ENCODE results near the gene IMPDH2.
A peak's percentile ranks its signal among the peaks of the same experiment; 100 is the strongest.

IMPDH2 gene

DNA sequence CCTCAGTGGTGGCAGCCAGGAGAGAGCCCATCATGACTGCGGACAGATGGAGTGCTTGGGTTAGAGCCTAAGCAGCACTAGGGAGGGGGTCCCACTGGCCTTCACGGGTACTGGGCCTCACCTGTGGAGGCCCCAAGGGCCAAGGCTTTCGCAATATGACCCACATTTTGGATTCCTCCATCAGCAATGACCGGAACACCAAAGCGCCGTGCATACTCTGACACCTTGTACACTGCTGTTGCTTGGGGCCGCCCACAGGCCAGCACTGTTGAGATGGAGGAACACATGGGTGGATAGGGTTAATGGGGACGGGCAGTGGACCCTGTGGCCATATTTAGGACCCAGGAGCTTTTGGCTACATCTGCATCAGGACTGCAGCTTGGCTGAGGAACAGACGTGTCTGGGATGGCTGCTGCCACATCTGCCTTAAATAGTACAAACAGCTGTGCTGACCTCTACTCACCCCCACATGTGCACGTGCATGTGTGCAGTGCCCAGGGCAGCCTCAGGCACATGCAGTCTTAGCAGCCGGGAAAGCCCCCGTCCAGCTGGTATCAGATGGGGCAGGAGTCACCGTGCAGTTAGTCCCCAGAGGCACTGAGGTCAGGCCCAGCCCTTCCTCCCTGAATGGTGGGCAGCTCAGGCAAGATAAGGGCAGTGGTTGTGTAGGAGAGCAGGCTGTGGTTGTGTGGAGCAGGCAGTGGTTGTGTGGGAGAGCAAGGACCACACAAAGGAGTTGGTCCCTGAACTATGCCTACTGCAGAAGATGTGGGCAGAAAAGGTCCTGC lies 4.0 kb downstream of the IMPDH2 start:
- Histone ChIP-seq H3K14ac (ENCODE audit: low read length) (no peak overlapping the region), H3K4me2 (ENCODE audit: insufficient read depth, low read length, poor library complexity, severe bottlenecking) (no peak overlapping the region), H3K23ac (ENCODE audit: low read depth, low read length, poor library complexity) (no peak overlapping the region), H2BK5ac (ENCODE audit: low read length) (no peak overlapping the region), H3K27me3 (ENCODE audit: control insufficient read depth in 3 of 3, insufficient read depth in 3 of 3, low read depth in 1 of 3, low read length in 3 of 3) (no peaks in the 10 kb centered on the region), H3K9me3 (replicated peaks in 1 of 2; ENCODE audit: control insufficient read depth in 2 of 2, insufficient read depth in 1 of 2, low read depth in 1 of 2, low read length in 2 of 2) (no peaks in the 10 kb centered on the region), H4K8ac (ENCODE audit: low read depth, low read length) (no peak overlapping the region), H3K36me3 (replicated peaks in 1 of 2; ENCODE audit: control insufficient read depth in 2 of 2, insufficient read depth in 2 of 2, low read length in 2 of 2) (peaks cover 41 to 72% of the 10 kb centered on the region in 2 donors), H3K4me3 (ENCODE audit: low read length in 2 of 2) (no peak overlapping the region), H3K79me1 (ENCODE audit: low read depth, low read length) (peaks cover 19% of the 10 kb centered on the region), H3K4me1 (ENCODE audit: control insufficient read depth in 2 of 2, insufficient read depth in 1 of 2, low read depth in 1 of 2, low read length in 2 of 2) (peaks cover 16 to 22% of the 10 kb centered on the region in 2 donors), H3K9ac (ENCODE audit: low read depth, low read length, poor library complexity) (peak overlapping the region; percentile 17), H2BK12ac (ENCODE audit: low read length) (no peak overlapping the region), H4K91ac (ENCODE audit: low read depth, low read length, poor library complexity) (no peak overlapping the region), H2AFZ (ENCODE audit: low read length) (no peak overlapping the region), H2BK15ac (ENCODE audit: low read length) (no peak overlapping the region), H3K4ac (ENCODE audit: low read length) (no peak overlapping the region), H2AK5ac (ENCODE audit: low read depth, low read length) (no peak overlapping the region), H3K18ac (ENCODE audit: low read length) (no peak overlapping the region), H2BK120ac (ENCODE audit: low read depth, low read length) (no peak overlapping the region), H3K27ac (replicated peaks; ENCODE audit: low read length) (no peak overlapping the region)
- no peak for DNase-seq (ENCODE audit: low spot score)
- WGBS, 2 donors (ENCODE audit: extremely low coverage in 2 of 2, insufficient read length in 2 of 2, insufficient replicate concordance in 1 of 2): no CpG with 5 or more reads among the region's 13 CpGs

DNA sequence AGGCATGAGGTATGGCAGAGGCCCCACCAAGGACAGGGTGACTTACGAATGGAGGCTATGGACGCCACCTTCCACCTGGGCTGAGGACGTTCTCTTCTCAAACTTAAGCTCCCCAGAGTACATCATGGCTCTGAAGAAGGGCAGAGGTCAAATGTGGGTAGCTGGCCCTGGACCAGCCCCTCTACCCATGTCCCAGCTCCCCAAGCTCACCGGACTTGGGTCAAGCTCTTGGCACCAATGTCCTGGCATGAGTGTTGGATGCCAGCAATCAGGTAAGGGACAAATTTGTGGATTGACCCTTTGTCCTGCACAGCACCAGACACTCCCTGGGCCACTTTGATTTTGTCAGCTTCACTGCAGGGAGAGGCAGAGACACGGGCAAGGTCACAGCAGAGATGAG lies 4.7 kb downstream of the IMPDH2 start:
- H2BK12ac ChIP-seq (ENCODE audit: low read length): no peak overlapping the region
- H4K8ac ChIP-seq (ENCODE audit: low read depth, low read length): no peak overlapping the region
- H3K9ac ChIP-seq (ENCODE audit: low read depth, low read length, poor library complexity): no peak overlapping the region
- no peak overlapping the region for H3K4ac ChIP-seq (ENCODE audit: low read length)
- no peak overlapping the region for H3K27ac ChIP-seq (replicated peaks; ENCODE audit: low read length)
- H3K4me3 ChIP-seq (ENCODE audit: low read length in 2 of 2): no peak overlapping the region
- H2BK15ac ChIP-seq (ENCODE audit: low read length): no peak overlapping the region
- no peaks in the 10 kb centered on the region for H3K27me3 ChIP-seq (ENCODE audit: control insufficient read depth in 3 of 3, insufficient read depth in 3 of 3, low read depth in 1 of 3, low read length in 3 of 3)
- H3K4me1 ChIP-seq (ENCODE audit: control insufficient read depth in 2 of 2, insufficient read depth in 1 of 2, low read depth in 1 of 2, low read length in 2 of 2): peaks cover 22 to 25% of the 10 kb centered on the region in 2 donors
- no peak overlapping the region for H2BK120ac ChIP-seq (ENCODE audit: low read depth, low read length)
- H4K91ac ChIP-seq (ENCODE audit: low read depth, low read length, poor library complexity): no peak overlapping the region
- DNase-seq (ENCODE audit: low spot score): no peak
- no peak overlapping the region for H3K4me2 ChIP-seq (ENCODE audit: insufficient read depth, low read length, poor library complexity, severe bottlenecking)
- no peaks in the 10 kb centered on the region for H3K9me3 ChIP-seq (replicated peaks in 1 of 2; ENCODE audit: control insufficient read depth in 2 of 2, insufficient read depth in 1 of 2, low read depth in 1 of 2, low read length in 2 of 2)
- H2AFZ ChIP-seq (ENCODE audit: low read length): no peak overlapping the region
- peaks cover 41 to 64% of the 10 kb centered on the region in 2 donors for H3K36me3 ChIP-seq (replicated peaks in 1 of 2; ENCODE audit: control insufficient read depth in 2 of 2, insufficient read depth in 2 of 2, low read length in 2 of 2)
- H2BK5ac ChIP-seq (ENCODE audit: low read length): no peak overlapping the region
- no peak overlapping the region for H3K23ac ChIP-seq (ENCODE audit: low read depth, low read length, poor library complexity)
- H3K14ac ChIP-seq (ENCODE audit: low read length): no peak overlapping the region
- no peak overlapping the region for H2AK5ac ChIP-seq (ENCODE audit: low read depth, low read length)
- no peak overlapping the region for H3K18ac ChIP-seq (ENCODE audit: low read length)
- H3K79me1 ChIP-seq (ENCODE audit: low read depth, low read length): peaks cover 22% of the 10 kb centered on the region
- WGBS, 2 donors (ENCODE audit: extremely low coverage in 2 of 2, insufficient read length in 2 of 2, insufficient replicate concordance in 1 of 2): no CpG with 5 or more reads among the region's 5 CpGs

DNA sequence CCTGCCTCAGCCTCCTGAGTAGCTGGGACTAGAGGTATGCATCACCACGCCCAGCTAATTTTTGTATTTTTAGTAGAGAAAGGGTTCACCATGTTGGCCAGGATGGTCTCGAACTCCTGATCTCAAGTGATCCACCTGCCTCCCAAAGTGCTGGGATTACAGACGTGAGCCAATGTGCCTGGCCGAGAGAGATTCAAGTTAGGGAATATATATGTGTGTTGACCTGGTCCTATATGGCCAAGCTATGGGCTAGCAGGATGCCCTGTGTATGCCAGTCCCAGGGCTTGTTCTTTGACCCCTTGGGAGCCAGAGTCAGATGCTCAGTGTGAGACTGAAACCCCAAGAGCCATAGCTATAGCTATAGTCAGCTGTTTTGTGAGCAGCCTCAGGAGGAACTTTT lies 5.4 kb downstream of the IMPDH2 start:
- peaks cover 21% of the 10 kb centered on the region in 2 donors for H3K4me1 ChIP-seq (ENCODE audit: control insufficient read depth in 2 of 2, insufficient read depth in 1 of 2, low read depth in 1 of 2, low read length in 2 of 2)
- H2AK5ac ChIP-seq (ENCODE audit: low read depth, low read length): no peak overlapping the region
- no peak overlapping the region for H3K4me2 ChIP-seq (ENCODE audit: insufficient read depth, low read length, poor library complexity, severe bottlenecking)
- no peak overlapping the region for H3K18ac ChIP-seq (ENCODE audit: low read length)
- no peak overlapping the region for H2BK5ac ChIP-seq (ENCODE audit: low read length)
- peaks cover 41 to 63% of the 10 kb centered on the region in 2 donors for H3K36me3 ChIP-seq (replicated peaks in 1 of 2; ENCODE audit: control insufficient read depth in 2 of 2, insufficient read depth in 2 of 2, low read length in 2 of 2)
- no peak overlapping the region for H2AFZ ChIP-seq (ENCODE audit: low read length)
- H4K91ac ChIP-seq (ENCODE audit: low read depth, low read length, poor library complexity): no peak overlapping the region
- peaks cover 20% of the 10 kb centered on the region for H3K79me1 ChIP-seq (ENCODE audit: low read depth, low read length)
- no CpG with 5 or more reads among the region's 4 CpGs for WGBS, 2 donors (ENCODE audit: extremely low coverage in 2 of 2, insufficient read length in 2 of 2, insufficient replicate concordance in 1 of 2)
- no peak overlapping the region for H3K4me3 ChIP-seq (ENCODE audit: low read length in 2 of 2)
- H3K14ac ChIP-seq (ENCODE audit: low read length): no peak overlapping the region
- H3K23ac ChIP-seq (ENCODE audit: low read depth, low read length, poor library complexity): no peak overlapping the region
- H3K27me3 ChIP-seq (ENCODE audit: control insufficient read depth in 3 of 3, insufficient read depth in 3 of 3, low read depth in 1 of 3, low read length in 3 of 3): no peaks in the 10 kb centered on the region
- no peaks in the 10 kb centered on the region for H3K9me3 ChIP-seq (replicated peaks in 1 of 2; ENCODE audit: control insufficient read depth in 2 of 2, insufficient read depth in 1 of 2, low read depth in 1 of 2, low read length in 2 of 2)
- no peak overlapping the region for H3K27ac ChIP-seq (replicated peaks; ENCODE audit: low read length)
- no peak for DNase-seq (ENCODE audit: low spot score)
- no peak overlapping the region for H3K4ac ChIP-seq (ENCODE audit: low read length)
- H2BK15ac ChIP-seq (ENCODE audit: low read length): no peak overlapping the region
- no peak overlapping the region for H4K8ac ChIP-seq (ENCODE audit: low read depth, low read length)
- H2BK120ac ChIP-seq (ENCODE audit: low read depth, low read length): no peak overlapping the region
- no peak overlapping the region for H3K9ac ChIP-seq (ENCODE audit: low read depth, low read length, poor library complexity)
- H2BK12ac ChIP-seq (ENCODE audit: low read length): no peak overlapping the region

DNA sequence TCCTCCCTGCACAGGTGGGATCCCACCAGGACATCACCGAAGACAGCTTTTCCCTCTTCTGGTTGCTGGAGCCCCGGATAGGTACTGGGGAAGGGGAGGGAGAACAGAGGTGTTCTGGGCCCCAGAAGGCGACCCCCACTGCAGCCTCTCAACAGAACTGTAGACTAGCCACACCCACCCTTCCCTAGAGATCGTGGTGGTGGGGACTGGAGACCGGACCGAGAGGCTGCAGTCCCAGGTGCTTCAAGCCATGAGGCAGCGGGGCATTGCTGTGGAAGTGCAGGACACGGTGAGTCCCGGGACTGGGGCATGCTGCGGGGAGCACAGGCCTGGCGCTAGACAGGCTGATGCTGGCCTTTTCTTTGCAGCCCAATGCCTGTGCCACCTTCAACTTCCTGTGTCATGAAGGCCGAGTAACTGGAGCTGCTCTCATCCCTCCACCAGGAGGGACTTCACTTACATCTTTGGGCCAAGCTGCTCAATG lies 6.5 kb downstream of the IMPDH2 start:
- no CpG with 5 or more reads among the region's 12 CpGs for WGBS, 2 donors (ENCODE audit: extremely low coverage in 2 of 2, insufficient read length in 2 of 2, insufficient replicate concordance in 1 of 2)
- H2BK120ac ChIP-seq (ENCODE audit: low read depth, low read length): peak overlapping the region; percentile 6
- H3K4me2 ChIP-seq (ENCODE audit: insufficient read depth, low read length, poor library complexity, severe bottlenecking): peak overlapping the region; percentile 96
- no peak overlapping the region for H3K4ac ChIP-seq (ENCODE audit: low read length)
- H4K91ac ChIP-seq (ENCODE audit: low read depth, low read length, poor library complexity): no peak overlapping the region
- H3K27me3 ChIP-seq (ENCODE audit: control insufficient read depth in 3 of 3, insufficient read depth in 3 of 3, low read depth in 1 of 3, low read length in 3 of 3): no peaks in the 10 kb centered on the region
- H4K8ac ChIP-seq (ENCODE audit: low read depth, low read length): no peak overlapping the region
- H3K4me1 ChIP-seq (ENCODE audit: control insufficient read depth in 2 of 2, insufficient read depth in 1 of 2, low read depth in 1 of 2, low read length in 2 of 2): peaks cover 16 to 18% of the 10 kb centered on the region in 2 donors
- peaks cover 39 to 53% of the 10 kb centered on the region in 2 donors for H3K36me3 ChIP-seq (replicated peaks in 1 of 2; ENCODE audit: control insufficient read depth in 2 of 2, insufficient read depth in 2 of 2, low read length in 2 of 2)
- no peaks in the 10 kb centered on the region for H3K9me3 ChIP-seq (replicated peaks in 1 of 2; ENCODE audit: control insufficient read depth in 2 of 2, insufficient read depth in 1 of 2, low read depth in 1 of 2, low read length in 2 of 2)
- no peak overlapping the region for H2BK15ac ChIP-seq (ENCODE audit: low read length)
- DNase-seq (ENCODE audit: low spot score): no peak
- H2BK12ac ChIP-seq (ENCODE audit: low read length): no peak overlapping the region
- peak overlapping the region; percentile 86 for H3K14ac ChIP-seq (ENCODE audit: low read length)
- H3K27ac ChIP-seq (replicated peaks; ENCODE audit: low read length): no peak overlapping the region
- peak overlapping the region; percentile 98 for H2AK5ac ChIP-seq (ENCODE audit: low read depth, low read length)
- peak overlapping the region; percentile 100 for H3K9ac ChIP-seq (ENCODE audit: low read depth, low read length, poor library complexity)
- peak overlapping the region; percentile 99 for H3K23ac ChIP-seq (ENCODE audit: low read depth, low read length, poor library complexity)
- H2BK5ac ChIP-seq (ENCODE audit: low read length): peak overlapping the region; percentile 99
- peak overlapping the region; percentile 93 to 97 for H3K4me3 ChIP-seq (ENCODE audit: low read length in 2 of 2)
- H2AFZ ChIP-seq (ENCODE audit: low read length): no peak overlapping the region
- peak overlapping the region; percentile 99 for H3K18ac ChIP-seq (ENCODE audit: low read length)
- H3K79me1 ChIP-seq (ENCODE audit: low read depth, low read length): peaks cover 14% of the 10 kb centered on the region

All from neuronal stem cell (in vitro differentiated cells).